ENCODE measurements around the gene CCDC39. TPM values are rescaled to one million over a fixed set of nuclear protein-coding genes. Genes with fewer than 3 reads are reported as not detected.

CCDC39 gene
- total and polyA plus RNA-seq, 2 of the 8 experiments (the other 6 are each of a cell fraction or from before 2014, with no cell fraction given), result 0.12 to 0.80 TPM

- Histone ChIP-seq H3K18ac (ENCODE audit: extremely low read depth, low read length) (no peak overlapping the region), H4K20me1 (replicated peaks in 1 of 2; ENCODE audit: control insufficient read depth in 1 of 2, insufficient read depth in 2 of 2, low read length in 2 of 2) (no peaks in the 10 kb centered on the region), H3K79me1 (ENCODE audit: low read depth, low read length) (no peaks in the 10 kb centered on the region), H3K79me2 (ENCODE audit: control insufficient read depth in 1 of 2, insufficient read depth in 2 of 2, low read length in 2 of 2) (no peaks in the 10 kb centered on the region), H2AK5ac (ENCODE audit: low read depth, low read length) (no peak overlapping the region), H4K5ac (ENCODE audit: insufficient read length, low read depth, low read length) (no peak overlapping the region), H4K8ac (ENCODE audit: extremely low read depth, insufficient read depth, low read length) (no peak overlapping the region), H3K36me3 (ENCODE audit: control insufficient read depth in 2 of 4, insufficient read depth in 4 of 4, low read length in 3 of 4) (peaks cover 20 to 65% (median 42%) of the 10 kb centered on the region in 4 experiments), H2BK5ac (ENCODE audit: low read depth, low read length) (no peak overlapping the region), H3K23me2 (ENCODE audit: low read depth, low read length) (no peaks in the 10 kb centered on the region), H3K56ac (replicated peaks; ENCODE audit: insufficient read length, low read depth, low read length) (no peak overlapping the region), H3K23ac (ENCODE audit: insufficient read length) (no peak overlapping the region), H3K4me3 (ENCODE audit: extremely low read depth in 1 of 4, insufficient read depth in 2 of 4, low read depth in 3 of 4, low read length in 4 of 4) (no peak overlapping the region), H3K4me2 (ENCODE audit: insufficient read depth in 1 of 2, low read depth in 2 of 2, low read length in 2 of 2) (no peak overlapping the region), H3K9ac (replicated peaks in 1 of 4; ENCODE audit: extremely low read depth in 1 of 4, low read depth in 3 of 4, low read length in 3 of 4) (no peak overlapping the region), H3K9me3 (ENCODE audit: insufficient read depth in 2 of 2, low read depth in 1 of 2, low read length in 1 of 2) (no peaks in the 10 kb centered on the region), H3K27ac (ENCODE audit: low read depth, low read length) (no peak overlapping the region), H3K4me1 (replicated peaks in 1 of 4; ENCODE audit: control insufficient read depth in 3 of 4, insufficient read depth in 4 of 4, low read length in 3 of 4) (no peaks in the 10 kb centered on the region), H2BK15ac (ENCODE audit: low read length) (no peak overlapping the region), H3K27me3 (replicated peaks in 1 of 4; ENCODE audit: control insufficient read depth in 3 of 4, extremely low read depth in 1 of 4, insufficient read depth in 3 of 4, low read length in 3 of 4) (no peaks in the 10 kb centered on the region), H3K14ac (ENCODE audit: insufficient read length) (no peak overlapping the region), H2BK120ac (replicated peaks; ENCODE audit: low read depth, low read length) (no peak overlapping the region), H2BK20ac (ENCODE audit: low read length) (no peak overlapping the region), H2AFZ (ENCODE audit: low read length) (no peak overlapping the region), H3K4ac (replicated peaks; ENCODE audit: insufficient read length, low read depth, low read length) (no peak overlapping the region), H4K91ac (replicated peaks; ENCODE audit: insufficient read length, low read length) (no peak overlapping the region), H2BK12ac (ENCODE audit: low read depth, low read length) (no peak overlapping the region)
- ChIA-PET POLR2A (ENCODE audit: partially characterized antibody) (interaction anchor here (2.4 kb wide), 1 partner anchor 10 kb away, joined by 11 read pairs; the partner anchor contains the start of gene TTC14), CTCF (ENCODE audit: partially characterized antibody) (interaction anchor here (1.2 kb wide), 1 partner anchor 17 kb away, joined by 3 read pairs; no protein-coding TSS in a partner anchor)
- TF ChIP-seq MAX (IDR thresholded peaks at IDR 0.05), result no peak
- no peak for TF ChIP-seq FOSL1 (IDR thresholded peaks at IDR 0.05; ENCODE audit: insufficient read depth, low read depth, low read length)
- 95% methylated on average over 5 of the region's 5 CpGs; no CpG with 5 or more reads in 1 of the 2 experiments for WGBS, 2 experiments (ENCODE audit: extremely low coverage in 1 of 2, insufficient coverage in 1 of 2, insufficient read length in 1 of 2, insufficient replicate concordance in 2 of 2, low coverage in 1 of 2, low lambda C conversion rate in 2 of 2, missing lambda C conversion rate in 1 of 2)
- FAIRE-seq, result no peak
- no peak for DNase-seq (ENCODE audit: low read depth in 1 of 2, low spot score in 2 of 2)
Observed at GRCh38 chr3:180612364-180612763, 66.9 kb downstream of the CCDC39 start.
